Anterior cingulate cortex (tissue), 58 donors: ENCODE results near the gene CAVIN3.
"Not testable (repeated sequence)": the region's sequence is repeated elsewhere in the genome, so short reads cannot be mapped to it uniquely, and the experiment has no call there.

Source experiments
- DNase-seq, 58 donors: peaks; one replicate each; lab custom pipeline; 2025; lab: John Stamatoyannopoulos, UW

Gene CAVIN3

GRCh38 chr11:6280809-6281208, 39.5 kb downstream of the CAVIN3 start:
- DNase-seq: not testable (repeated sequence)

GRCh38 chr11:6273188-6273587, 47.1 kb downstream of the CAVIN3 start:
- DNase-seq: peak in 25 of 58 donors; percentile 5 to 82 (median 34)

GRCh38 chr11:6271598-6271997, 48.7 kb downstream of the CAVIN3 start:
- no peak for DNase-seq

GRCh38 chr11:6270584-6271246, 49.6 kb downstream of the CAVIN3 start:
- DNase-seq: no peak

GRCh38 chr11:6269994-6270393, 50.3 kb downstream of the CAVIN3 start:
- DNase-seq: no peak
